GM19468 (cell line): ENCODE results near the gene TPO.
"Not testable (repeated sequence)": the region's sequence is repeated elsewhere in the genome, so short reads cannot be mapped to it uniquely, and the experiment has no call there.

ENCODE experiments used
- ATAC-seq: cut with Tn5 transposase; IDR thresholded peaks from one replicate; pipeline ENCODE4 v1.9.1; 2021; ENCODE audit warnings: mild to moderate bottlenecking, moderate library complexity, moderate number of reproducible peaks; ENCODE audit not compliant: unreplicated experiment; ENCODE audit errors: extremely low read depth

The TPO gene

DNA sequence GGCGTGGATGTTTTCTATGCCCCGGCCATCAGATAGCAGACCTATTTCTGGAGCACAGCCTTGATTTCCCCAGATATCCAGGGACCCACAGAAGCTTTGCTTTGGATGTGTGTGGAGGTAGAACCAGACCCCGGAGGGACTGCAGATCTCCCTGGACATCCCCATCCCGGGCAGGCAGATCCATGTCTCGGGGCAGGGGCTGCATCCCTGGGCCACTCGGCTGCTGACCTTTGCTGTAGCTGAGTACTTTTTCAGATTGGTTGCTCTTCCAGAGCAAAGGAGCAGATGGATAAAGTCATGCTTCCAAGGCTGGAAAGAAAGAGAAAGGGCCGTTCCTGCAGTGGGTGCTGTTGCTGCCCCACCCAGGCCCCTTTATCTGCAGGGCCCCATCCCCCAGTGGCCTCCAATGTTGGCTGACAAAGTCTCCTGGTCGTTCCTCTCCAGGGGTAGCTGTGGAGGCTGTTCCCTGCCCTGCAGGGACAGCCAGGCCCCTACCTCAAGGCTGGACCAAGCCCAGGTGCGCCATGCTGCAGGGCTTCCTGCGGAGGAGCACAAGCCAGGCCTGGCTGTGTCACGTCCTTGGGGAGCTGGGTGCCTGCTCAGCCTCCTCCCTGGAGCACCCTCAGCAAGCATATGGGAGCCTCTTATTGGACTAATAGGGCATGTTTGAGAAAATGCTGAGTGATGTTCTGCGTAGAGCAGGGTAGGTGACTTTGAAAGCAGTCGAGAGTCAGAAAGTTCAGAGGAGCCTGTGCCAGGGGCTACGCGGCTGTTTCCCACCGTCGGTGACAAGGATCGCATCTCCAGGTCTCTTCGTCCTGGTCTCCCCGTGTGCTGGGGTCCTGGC is 68.4 kb downstream of the TPO start:
- ATAC-seq, result no peak

GRCh38 chr2:1482253-1482675 is 69.0 kb downstream of the TPO start:
- no peak for ATAC-seq

DNA sequence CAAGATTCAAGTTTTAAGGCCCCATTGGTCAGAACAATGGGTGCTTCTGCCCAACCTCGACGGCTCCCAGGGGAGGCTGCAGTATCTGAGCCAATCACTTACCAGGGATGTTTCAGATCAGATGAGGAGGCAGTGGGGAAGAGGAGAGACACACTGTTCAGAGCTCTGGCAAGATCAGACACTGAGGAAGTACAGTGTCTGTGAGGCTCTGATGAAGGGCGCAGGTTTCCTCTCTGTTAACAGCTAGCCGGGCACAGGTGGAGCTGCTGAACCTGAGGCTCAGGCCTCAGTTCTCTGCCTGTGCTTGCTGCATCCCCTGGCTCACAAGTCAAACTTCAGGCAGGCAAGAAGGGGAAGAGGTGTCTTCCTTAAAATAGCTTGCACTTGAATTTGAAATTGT is 69.7 kb downstream of the TPO start:
- no peak for ATAC-seq

- no peak for ATAC-seq
Measured at GRCh38 chr2:1483551-1483950, 70.3 kb downstream of the TPO start.

GRCh38 chr2:1484131-1484884 is 71.0 kb downstream of the TPO start:
- ATAC-seq, result no peak

GRCh38 chr2:1486670-1487069 is 73.4 kb downstream of the TPO start:
- ATAC-seq, result no peak

DNA sequence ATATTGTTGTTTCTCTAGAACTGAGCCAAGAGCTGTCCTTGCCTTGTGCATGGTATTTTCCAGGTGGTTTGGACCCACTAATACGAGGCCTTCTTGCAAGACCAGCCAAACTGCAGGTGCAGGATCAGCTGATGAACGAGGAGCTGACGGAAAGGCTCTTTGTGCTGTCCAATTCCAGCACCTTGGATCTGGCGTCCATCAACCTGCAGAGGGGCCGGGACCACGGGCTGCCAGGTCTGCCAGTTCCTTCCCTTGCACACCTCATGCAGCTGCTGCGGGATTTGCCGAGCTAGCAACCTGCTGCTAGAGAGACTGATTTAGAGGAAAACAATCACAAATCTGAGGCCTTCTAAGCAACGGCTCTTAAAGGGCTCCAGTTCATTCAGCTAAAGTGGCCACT is 74.5 kb downstream of the TPO start:
- ATAC-seq, result no peak

DNA sequence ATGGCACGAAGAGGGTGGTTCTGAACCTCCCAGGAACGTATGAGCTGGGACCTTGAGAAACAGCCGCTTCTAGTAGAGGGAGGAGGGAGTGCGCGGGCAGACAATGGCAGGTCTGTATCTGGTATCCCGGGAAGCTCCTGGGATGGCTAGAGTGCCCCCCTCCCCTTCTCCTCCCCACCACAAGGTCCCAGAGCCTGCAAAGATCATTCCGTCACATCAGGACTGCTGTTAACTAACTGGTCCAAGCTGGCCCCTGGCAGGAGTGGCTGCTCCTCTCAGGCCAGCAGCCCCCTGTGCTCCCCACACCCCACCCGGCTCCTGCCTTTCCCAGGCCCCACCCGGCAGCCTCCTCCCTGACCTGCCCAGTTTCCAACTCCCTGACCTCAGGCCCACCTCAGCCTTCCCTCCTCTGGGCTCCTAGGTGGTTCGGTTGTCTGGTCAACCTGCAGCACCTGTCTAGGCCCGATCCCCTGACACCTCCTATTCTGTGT is 75.0 kb downstream of the TPO start:
- no peak for ATAC-seq

- ATAC-seq, result no peak
Measured at GRCh38 chr2:1488851-1489250, 75.6 kb downstream of the TPO start.

GRCh38 chr2:1489486-1489885 is 76.2 kb downstream of the TPO start:
- no peak for ATAC-seq

DNA sequence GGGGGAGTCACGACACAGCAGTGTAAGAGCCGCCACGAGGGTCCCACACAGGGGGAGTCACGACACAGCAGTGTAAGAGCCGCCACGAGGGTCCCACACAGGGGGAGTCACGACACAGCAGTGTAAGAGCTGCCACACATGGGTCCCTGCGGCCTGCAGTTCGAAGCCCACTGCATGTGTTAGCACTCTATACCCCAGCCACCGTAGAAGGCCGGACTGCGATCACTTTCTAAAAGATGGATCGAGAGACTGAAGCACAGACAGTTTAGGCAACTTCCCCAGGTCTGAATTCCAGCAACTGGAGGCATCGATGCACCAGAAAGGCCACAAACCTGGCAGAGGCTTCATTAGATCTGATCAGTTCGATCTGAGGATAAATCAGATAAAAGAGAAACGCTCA is 77.1 kb downstream of the TPO start:
- not testable (repeated sequence) for ATAC-seq

GRCh38 chr2:1491751-1492150 is 78.5 kb downstream of the TPO start:
- ATAC-seq, result no peak

DNA sequence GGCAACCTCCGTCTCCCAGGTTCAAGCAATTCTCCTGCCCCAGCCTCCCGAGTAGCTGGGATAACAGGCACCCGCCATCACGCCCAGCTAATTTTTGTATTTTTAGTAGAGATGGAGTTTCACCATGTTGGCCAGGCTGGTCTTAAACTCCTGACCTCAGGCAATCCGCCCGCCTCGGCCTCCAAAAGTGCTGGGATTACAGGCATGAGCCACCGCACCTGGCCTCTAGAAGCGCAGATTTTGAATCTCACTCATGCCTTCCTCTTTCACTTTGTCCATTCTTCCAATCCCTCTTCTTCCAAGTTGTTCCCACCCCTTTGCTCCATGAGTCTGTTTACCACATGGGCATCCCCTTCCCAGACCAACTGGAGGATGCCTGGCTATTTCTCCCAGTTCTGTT is 79.0 kb downstream of the TPO start:
- ATAC-seq, result not testable (repeated sequence)

- ATAC-seq, result no peak
Measured at GRCh38 chr2:1492711-1493430, 79.6 kb downstream of the TPO start.

- ATAC-seq, result no peak
Measured at GRCh38 chr2:1493431-1494126, 80.3 kb downstream of the TPO start.

GRCh38 chr2:1494257-1494656 is 81.0 kb downstream of the TPO start:
- ATAC-seq, result no peak

GRCh38 chr2:1494906-1495305 is 81.6 kb downstream of the TPO start:
- ATAC-seq, result no peak

DNA sequence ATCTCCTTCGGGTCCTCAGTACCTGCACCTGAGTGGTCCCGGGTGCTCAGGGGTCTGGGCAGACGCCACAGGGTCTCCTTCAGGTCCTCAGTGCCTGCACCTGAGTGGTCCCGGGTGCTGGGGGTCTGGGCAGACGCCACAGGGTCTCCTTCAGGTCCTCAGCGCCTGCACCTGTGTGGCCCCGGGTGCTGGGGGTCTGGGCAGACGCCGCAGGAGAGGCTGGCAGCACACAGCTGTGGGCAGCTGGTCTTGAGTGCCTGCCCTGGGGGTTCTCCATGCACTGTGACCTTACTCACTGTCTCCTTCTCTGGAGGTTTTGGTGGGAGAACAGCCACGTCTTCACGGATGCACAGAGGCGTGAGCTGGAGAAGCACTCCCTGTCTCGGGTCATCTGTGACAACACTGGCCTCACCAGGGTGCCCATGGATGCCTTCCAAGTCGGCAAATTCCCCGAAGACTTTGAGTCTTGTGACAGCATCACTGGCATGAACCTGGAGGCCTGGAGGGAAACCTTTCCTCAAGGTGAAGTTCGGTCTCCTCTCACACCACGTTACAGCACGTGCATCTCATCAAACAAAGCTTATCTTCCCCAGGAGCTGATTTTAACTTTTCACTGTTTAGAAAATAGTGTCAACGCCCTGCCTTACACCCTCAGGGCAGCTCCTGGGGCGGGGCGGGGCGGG is 82.6 kb downstream of the TPO start:
- ATAC-seq, result no peak

- no peak for ATAC-seq
Measured at GRCh38 chr2:1496359-1496821, 83.1 kb downstream of the TPO start.
